Activated CD4-positive, CD25-positive, alpha-beta regulatory T cell treated with anti-CD3 and anti-CD28 coated beads, Interleukin-2, amount 50 U/mL, for 24 hours (primary cell): ENCODE results near the gene HEY2.
A peak's percentile ranks its signal among the peaks of the same experiment; 100 is the strongest.

ENCODE experiments used
- ATAC-seq, 2 donors: fragments of 150-1000 bp; cut with Tn5 transposase; one replicate each; pipeline ENCODE4 v1.10.0; 2021; ENCODE audit warnings: mild to moderate bottlenecking in 1 of 2, moderate library complexity in 1 of 2

HEY2 gene

DNA sequence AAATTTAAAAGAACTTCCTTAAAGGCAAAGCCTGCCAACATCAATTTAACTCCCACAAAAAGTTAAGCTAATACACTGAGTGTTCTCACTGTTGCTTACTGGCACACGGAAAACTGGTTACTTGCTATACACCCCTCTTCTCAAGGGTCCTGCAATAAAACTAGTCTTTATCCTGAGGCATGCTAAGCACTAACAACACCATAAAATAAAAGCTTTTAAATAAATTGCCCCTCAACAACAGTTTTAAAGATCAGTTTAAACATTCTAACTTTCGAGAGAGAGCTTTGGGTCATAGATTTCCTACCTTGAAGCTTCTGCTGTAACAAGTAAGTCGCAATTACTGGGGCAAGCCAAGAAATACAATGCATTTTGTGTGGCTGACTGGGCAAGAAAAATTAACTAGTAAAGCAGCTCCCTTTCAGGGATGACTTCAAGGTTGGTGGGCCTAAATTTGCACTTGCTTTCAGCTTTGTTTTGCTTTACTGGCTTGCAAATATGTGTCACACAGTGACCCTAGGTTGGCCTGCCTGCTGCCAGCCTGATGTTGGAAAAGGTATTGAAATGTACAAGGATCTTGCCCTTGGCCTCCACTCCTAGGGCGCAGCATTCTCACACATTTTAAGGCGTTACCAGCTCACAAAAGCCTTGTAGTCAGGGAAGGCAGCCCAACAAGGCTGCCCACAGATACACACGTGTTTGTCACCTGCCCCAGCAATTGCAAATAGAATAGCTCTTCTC, 4.0 kb upstream of the HEY2 start:
- no peak for ATAC-seq

DNA sequence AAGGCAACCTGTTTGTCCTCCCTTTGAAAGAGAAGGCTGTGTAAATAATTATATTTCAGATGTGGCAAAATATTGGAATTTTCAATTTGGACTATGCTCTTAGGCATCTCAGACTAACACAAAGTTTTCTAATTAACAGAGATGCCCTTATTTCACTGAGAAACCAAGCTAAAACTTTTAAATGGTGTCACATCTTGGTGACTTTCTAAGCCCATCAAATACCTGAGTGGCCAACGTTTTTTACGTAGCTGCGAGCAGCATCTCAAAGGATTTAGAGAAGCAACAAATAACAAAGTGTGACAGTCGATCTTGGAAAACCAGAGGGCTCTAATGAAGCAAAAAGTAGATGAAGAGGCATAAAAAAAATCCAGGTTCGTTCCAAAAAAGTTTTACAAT, 3.4 kb upstream of the HEY2 start:
- no peak for ATAC-seq

DNA sequence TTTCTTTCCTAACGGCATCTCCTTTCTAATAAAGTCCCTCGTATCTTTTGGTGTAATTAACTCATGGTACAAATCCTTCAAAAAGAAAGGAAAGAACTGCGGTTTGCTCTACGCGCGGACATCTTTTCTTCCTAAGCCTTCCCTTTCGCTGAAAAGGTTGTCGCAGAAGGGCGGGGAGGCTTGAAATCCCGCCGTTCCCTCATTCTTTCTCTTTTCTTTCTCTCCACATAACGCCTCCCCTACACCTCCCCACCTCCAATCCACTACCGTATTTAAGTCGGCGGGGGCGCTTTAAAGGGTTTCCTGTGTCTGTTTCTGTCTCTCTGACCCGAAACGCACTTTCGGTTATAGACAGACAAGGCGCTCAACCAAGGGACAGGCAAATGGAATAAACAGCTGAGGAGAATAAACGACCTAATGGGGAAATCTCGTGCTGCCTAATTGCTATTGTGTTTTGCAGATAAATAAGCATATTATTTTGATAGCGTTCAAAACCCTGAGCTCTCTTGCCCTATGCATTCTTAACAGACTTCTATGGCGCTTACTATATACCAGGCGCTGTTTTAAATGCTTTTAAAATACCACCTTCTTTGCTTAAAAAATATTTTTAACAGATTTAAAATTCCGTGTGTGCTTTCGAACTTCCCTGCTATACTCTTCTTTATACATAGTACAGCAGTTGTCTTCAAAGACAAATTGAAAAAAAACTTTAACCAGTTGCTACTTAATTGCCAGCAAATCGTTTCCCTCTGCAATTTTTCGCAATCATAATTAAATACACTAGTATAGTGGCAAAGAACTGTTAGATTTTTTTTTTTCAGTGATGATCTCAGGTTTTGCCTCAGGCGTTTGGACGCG, 2.5 kb upstream of the HEY2 start:
- peak; percentile 64 to 67 for ATAC-seq

DNA sequence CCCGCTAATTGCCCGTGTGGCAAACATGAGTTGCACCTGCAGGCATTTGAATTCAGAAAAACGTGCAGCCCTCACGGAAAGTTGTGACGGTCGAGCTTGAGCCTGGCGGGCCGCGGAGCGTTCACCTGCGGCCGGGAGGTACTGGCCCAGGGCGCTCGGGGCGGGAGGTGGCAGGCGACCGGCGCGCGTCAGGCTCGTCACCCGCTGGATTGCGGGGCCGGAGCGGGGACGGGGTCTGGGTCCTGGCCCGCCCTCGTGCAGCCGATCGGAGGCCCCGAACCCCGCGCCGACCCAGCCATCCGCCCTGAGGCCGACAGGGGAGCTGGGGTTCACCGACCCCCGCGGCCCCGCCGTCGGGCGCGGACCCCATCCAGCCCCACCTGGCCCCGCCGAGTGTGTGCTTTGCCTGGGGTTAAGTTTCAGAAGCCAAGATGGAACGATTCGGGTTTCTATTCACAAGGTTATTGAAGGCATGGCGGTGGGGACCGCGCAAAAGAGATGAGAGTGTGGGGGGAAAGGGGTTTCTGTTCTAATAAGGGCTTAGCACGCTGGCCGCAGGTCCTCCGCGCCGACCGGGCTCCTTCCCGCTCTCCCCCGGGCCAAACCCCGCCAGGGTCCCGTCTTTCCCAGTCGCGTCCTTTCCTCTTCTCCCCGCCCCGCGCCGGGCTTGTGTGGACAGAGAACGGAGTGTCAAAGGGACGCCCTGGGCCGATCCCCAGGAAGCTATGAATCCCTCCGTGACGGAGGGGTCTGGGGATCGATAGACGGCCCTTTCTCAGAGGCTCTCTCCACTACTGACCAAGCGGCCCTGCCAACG, 1.6 kb upstream of the HEY2 start:
- ATAC-seq, result no peak

DNA sequence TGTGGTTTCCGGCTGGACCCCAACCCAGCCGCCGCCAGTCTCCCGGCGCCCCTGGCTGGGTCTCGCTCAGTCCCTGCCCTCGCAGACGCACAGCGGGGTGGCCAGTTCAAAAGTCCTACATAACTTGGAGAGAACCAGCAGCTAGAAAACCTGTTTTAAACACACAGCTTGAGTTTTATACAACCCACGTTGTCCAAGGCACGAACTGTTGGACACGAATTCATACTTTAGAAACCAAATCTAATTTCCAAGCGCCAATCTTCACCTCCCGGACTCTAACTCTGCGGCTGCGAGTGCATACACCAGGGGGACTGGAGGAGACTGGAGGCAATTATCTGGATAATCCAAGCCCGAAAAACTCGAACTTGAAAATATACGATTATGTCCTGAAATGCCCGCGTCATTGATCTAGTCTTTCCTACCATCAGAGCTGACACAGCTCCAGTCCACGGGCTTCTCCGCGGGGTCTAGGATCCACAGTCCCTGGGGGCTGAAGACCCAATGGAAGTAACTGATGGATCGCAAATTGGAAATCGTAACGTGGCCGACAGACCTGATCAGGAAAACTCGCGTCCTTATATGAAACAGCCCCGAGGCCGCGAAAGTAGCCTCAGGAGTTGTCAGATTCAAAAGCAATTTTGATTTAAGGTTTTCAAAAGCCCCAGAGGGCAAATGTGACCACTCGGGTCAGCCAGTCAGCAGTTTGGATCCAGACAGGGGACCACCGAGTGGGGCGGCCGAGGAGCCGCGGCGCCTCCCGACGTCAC, 843 bp upstream of the HEY2 start:
- ATAC-seq, result no peak

DNA sequence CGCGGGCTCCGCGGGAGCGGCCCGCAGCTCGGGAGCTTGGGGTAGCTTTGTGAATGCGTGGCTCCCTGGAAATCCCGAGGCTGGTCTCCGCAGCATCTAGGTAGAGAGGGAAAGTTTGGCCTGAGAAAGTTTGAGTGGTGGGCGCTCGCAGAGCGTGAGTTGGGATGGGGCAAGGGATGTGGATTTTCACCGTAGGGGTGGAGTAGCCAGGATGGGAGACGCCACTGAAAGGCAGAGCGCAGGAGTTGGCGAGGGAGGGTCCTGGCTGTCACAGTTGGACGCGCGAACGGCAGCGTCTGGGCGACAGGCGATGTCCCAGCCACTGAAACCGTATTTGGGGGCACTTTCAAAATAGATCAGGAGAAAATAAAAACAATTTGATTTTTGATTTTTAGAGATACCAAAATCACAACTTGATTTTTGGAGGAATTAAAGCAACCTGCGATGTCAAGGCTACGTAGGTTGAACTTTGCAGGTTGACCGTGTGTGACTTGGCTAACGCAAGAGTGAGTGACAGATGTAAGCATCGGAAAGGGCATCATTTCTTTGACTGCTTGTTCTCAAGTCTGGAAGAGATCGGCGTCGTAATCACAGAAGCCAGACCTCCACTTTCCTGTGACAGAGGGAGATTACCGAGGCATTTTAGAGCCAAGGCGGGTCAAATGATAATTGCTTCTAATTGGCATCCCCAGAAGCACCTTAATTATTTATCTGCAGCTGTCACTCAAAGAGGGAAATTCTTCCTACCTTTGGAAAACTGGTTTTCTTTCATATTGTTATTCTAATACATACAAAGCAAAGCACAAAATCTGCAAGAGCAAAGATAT, 646 bp downstream of the HEY2 start:
- no peak for ATAC-seq

DNA sequence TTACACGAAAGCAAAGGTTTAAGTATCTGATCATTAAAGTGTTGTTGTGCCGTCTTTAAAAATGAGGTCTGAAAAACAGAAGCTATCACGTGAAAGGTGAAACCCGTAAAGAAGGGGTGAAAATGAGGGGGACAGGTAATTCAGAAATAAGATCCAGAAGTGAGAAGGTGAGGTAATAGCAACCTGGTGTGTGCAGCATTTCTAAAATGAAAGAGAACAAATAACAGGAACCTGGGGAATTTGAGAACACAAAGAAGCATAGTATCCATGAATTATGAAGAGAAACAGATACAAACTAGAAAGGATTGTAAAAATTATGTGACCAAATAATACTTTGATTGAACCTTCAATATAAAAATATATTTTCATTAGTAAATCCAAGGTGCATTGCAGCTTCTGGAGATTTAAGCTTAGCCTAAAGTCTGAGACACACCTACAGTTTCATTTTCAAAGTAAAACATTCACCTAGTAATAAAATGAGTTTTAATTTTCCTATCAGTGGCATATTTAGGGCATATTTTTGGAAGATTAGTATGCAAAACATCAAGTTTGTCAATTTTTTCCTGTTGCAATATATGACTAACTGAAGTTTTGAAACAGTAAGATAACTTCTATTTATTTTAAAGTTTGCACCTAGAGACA, 1.4 kb downstream of the HEY2 start:
- ATAC-seq, result no peak

DNA sequence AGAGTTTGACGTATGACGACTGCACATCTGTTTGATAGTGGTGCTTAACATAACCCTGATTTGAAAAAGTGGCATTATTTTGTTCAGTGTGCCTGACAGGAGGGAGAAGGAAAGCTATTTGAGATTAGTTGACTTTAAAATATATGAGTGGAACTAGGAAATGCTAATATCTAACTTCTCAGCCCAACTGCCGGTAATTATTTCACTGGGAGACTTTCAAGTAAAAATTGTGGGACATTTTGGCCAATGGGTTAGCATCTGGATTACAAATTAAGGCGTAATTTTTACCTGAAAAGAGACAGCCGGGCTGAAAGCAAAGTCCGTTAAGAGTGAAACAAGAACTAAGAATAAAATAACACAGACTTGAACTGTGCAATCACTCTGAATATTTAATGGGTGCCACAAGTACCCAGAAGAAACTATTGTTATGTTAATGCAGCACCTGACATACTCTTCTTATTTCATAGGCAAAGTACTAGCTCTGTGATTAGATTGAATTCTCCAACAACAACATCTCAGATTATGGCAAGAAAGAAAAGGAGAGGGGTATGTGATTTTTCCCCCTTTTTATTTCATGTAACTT, 2.0 kb downstream of the HEY2 start:
- ATAC-seq, result no peak

DNA sequence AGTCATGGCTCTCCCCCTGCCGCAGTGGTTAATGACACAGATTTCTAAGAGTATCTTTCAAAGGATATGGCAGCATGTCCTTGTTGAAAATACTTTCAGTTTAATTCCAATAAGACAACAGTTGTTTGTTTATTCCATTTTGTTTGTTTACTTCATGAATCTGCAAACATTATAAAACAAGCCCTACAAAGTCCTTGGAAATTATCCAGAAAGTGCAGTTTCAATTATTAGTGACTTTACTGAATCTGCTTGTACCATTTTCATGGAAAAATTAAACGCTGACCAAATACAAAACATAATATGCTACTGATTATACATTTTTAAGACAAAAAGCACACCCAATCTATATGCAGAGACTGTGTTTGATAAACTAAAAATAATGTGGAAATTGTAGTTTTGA, 3.3 kb downstream of the HEY2 start:
- ATAC-seq, result no peak

DNA sequence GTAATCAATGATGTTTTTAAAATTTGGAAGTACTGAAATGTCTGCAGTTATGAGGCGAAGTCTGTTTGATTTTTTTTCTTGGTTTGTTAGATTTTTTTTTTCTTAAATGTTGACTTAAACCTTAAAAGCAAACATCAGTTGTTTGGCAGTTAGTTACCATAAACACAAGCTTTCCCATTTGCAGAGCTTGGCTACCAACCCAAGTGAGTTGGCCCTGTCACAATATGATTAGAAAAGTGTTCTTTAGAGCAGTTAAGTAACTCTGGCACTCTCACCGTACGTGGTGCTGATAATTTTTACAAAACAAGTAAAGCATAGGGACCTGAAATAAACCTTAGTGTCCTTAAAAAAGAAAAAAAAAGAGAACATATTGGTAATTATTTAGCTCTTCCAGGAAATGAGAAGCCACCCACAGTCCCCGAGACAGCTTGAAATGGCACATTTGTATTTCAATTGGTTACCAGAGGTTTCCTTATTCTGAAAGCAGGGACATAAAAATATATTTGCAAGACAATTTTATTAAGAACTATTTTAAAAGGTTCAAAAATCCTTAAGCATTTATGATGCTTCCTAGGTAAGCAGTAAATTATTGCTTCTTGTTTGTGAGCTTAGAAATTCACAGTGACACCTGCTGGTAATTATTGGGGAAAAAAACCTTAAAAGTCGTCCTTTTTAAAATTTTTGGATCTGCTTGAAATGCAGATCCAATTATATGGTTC, 3.9 kb downstream of the HEY2 start:
- no peak for ATAC-seq

DNA sequence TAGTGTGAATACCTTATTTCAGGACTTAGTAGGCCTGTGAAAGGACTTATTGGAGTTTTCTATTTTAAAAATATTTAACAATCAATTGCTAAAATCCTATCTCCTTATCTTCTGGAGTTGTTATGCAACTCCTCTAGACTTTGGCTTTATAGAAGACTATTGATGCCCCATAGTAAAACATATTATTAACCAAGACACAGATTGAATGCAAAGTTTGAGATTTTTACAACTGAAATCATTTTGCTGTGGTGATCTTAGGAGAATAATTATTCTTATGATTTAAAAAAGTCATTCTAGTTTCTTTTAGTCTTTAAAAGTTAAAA, 4.5 kb downstream of the HEY2 start:
- no peak for ATAC-seq

DNA sequence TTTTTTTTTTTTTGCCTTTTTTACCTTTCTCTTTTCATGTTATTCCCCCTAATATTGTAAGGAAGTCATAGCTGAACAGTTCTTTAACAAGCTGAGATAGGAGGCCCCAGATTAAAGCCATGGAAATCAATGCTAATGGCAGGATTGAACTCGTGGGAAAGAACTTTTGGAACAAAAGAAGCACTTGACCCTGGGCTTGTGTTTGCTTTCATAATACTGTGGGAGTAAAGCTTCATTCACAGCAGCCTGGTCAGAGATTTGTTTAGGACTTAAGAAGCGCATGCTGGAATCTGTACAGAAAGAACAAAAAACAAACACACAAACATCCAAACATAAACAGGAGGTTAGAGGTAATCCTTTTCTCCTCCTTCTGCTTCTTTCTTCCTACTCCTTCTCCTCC, 5.1 kb downstream of the HEY2 start:
- no peak for ATAC-seq

DNA sequence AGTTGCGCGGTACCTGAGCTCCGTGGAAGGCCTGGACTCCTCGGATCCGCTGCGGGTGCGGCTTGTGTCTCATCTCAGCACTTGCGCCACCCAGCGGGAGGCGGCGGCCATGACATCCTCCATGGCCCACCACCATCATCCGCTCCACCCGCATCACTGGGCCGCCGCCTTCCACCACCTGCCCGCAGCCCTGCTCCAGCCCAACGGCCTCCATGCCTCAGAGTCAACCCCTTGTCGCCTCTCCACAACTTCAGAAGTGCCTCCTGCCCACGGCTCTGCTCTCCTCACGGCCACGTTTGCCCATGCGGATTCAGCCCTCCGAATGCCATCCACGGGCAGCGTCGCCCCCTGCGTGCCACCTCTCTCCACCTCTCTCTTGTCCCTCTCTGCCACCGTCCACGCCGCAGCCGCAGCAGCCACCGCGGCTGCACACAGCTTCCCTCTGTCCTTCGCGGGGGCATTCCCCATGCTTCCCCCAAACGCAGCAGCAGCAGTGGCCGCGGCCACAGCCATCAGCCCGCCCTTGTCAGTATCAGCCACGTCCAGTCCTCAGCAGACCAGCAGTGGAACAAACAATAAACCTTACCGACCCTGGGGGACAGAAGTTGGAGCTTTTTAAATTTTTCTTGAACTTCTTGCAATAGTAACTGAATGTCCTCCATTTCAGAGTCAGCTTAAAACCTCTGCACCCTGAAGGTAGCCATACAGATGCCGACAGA, 9.9 kb downstream of the HEY2 start:
- ATAC-seq, result no peak

DNA sequence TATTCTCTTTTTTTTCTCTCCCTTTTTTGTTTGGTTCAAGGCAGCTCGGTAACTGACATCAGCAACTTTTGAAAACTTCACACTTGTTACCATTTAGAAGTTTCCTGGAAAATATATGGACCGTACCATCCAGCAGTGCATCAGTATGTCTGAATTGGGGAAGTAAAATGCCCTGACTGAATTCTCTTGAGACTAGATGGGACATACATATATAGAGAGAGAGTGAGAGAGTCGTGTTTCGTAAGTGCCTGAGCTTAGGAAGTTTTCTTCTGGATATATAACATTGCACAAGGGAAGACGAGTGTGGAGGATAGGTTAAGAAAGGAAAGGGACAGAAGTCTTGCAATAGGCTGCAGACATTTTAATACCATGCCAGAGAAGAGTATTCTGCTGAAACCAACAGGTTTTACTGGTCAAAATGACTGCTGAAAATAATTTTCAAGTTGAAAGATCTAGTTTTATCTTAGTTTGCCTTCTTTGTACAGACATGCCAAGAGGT, 10.6 kb downstream of the HEY2 start:
- ATAC-seq, result no peak

DNA sequence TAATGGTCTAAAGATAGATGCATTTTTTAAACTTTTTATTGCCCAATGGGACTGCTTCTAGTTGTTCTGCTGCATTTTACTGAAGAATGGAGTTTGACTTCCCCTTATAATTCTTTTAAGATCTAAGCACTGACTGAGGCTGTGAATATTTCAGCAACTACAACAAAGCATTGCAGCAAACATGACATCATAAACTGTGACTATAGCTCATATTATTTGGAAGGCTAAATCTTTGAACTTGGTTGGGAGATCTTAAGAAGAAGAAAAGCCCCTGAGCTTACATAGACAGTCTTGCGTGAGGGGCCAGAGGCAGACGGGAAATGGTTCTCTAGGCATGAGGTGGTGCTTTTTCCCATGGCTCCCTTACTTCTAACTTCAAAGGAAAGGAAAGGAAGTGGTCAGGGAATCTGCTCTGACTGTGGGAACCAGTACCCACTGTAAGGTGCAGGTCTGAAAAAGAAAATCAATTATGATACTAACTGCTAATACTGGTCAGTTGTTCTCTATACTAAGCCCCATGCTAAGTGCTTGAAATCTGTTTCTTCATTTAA, 14.8 kb downstream of the HEY2 start:
- ATAC-seq, result no peak

DNA sequence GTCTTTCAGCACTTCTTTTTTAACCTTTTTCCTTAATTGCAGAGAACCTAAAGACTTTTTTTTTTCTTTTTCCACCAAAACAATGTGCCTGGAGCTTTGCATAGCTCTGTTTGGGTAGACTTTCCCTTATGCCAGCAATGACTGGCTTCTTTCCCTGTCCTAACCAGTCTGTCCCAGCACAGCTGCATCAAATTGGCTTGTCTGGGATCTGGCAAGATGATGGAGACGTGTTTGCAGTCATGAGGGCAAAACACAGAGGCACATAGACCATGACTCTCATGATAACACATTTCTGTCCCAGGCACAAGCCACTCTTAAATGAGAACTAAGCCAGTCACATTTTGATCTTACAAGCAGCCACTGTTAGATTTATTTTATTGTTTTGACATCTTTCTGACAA, 16.5 kb downstream of the HEY2 start:
- ATAC-seq, result no peak

DNA sequence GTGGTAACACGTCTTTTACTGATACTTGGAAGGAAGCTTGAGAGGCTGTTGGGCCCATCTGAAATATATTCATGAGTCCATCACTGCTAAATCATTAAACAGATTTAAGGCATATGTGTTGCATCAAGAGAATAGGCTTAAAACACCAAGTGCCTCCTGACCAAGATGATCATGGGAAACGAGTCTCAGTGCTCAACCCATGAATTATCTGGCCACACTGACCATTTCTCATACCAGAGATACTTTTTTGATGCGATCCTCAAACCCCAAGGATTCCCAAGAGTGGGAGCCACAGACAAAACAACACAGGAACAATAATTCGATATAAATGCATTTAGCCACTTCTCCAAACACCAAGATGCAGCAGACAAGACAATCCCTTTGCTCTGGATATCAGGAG, 17.2 kb downstream of the HEY2 start:
- no peak for ATAC-seq

DNA sequence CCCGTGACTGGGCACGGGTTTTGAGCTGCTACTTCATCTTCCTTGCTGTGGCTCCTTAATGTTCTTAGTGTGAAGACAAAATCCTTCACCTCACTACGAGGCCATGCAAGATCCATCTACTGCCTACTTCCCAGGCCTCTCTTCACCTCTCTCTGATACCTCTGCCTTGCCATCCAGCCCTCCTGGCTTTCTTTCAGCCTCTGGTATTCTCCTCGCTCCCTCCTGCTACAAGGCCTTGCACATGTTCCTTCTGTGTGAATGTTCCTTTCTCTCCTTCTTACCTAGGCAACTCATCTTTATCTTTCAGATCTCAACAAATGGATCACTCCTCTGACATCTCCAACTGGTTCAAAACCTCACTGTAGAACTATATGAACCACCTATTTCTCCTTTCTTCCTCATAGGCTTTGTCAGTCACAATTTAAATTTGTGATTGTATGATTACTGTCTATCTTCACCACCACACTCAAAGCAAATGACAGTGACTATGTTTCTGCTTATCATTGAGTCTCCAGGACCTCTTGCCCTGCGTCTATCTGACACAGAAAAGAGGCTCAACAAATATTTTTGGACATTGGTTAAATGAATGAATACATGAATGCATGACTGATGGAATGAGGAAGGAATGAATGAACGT, 19.8 kb downstream of the HEY2 start:
- ATAC-seq, result no peak
